ENCODE results near the gene C1RL. TPM values are rescaled to one million over a fixed set of nuclear protein-coding genes. Genes with fewer than 3 reads are reported as not detected.
"Not testable (repeated sequence)": the region's sequence is repeated elsewhere in the genome, so short reads cannot be mapped to it uniquely, and the experiment has no call there.

Gene C1RL
- total and polyA plus RNA-seq, 4 donors: 8.0 to 22.6 (median 10.4) TPM

DNA sequence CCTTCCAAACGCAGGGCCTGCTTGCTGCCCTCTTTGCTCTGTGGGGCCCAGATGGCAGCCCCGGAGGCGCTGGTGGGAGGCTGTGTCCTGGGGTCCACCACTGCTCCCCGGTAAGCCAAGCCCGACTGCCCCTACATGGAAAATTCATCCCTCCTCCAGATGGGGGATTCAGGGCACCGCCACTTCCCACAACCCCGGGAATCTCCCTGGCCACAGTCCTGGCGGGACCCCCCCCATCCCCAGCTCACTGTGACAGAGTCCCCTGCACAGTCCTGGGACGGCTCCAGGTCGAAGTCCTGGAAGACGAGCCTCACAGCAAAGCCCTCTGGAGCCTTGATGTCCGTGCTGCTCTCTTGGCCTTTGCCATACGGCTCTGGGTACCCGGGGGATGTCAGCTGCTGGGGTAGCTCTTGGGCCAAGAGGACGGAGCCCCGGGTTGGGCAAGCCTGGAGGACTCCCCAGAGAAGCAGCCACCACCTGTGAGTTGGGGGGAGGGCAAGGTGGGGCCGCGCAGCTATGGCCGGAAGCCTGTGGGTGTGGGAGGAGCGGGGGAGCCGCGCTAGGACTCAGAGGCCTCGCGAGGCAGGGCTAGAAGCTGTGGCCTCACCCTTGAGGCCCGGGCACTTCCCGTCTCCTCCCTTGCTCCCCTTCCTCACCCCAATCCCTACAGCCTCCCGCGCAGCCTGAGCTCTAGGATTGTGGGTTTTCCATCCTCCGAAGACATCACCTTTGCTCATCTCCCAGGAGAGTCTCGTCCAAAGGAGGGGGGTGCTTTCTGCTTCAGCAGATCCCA is 815 bp downstream of the C1RL start:
- H3K27me3 ChIP-seq (ENCODE audit: control insufficient read depth, insufficient read depth, low read length): no peaks in the 10 kb centered on the region
- H3K4me3 ChIP-seq (ENCODE audit: low read depth, low read length): peak overlapping the region; percentile 42
- no peaks in the 10 kb centered on the region for H3K9me3 ChIP-seq (ENCODE audit: control insufficient read depth, insufficient read depth, low read length)
- peaks cover 15% of the 10 kb centered on the region for H3K4me1 ChIP-seq (ENCODE audit: control insufficient read depth, insufficient read depth, low read length)
- H3K27ac ChIP-seq (ENCODE audit: low read depth, low read length): peak overlapping the region; percentile 65
- WGBS (ENCODE audit: insufficient coverage): 10% methylated on average over 19 of the region's 30 CpGs
- no peaks in the 10 kb centered on the region for H3K36me3 ChIP-seq (ENCODE audit: control insufficient read depth, insufficient read depth, low read length)
- peak in 2 of 6 donors; percentile 18 to 62 for DNase-seq (ENCODE audit: low read depth in 4 of 6, low spot score in 6 of 6)

DNA sequence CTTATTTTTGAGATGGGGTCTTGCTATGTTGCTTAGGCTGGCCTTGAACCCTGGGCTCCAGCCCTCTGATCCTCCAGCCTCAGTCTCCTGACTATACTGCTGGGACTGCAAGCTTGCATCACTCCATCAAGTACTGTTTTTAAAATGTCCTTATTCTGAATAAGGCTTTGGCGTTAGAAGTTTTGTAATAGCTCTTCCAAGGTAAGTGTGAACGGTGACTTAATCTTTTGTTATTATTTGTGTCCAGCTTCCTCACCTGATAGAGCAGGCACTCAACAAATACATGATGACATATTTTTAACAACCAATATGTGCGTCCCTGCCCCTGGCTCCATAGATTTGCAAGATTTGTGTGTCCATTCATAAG is 1.4 kb downstream of the C1RL start:
- H3K4me3 ChIP-seq (ENCODE audit: low read depth, low read length): peak overlapping the region; percentile 42
- DNase-seq (ENCODE audit: low read depth in 4 of 6, low spot score in 6 of 6): no peak
- no peaks in the 10 kb centered on the region for H3K9me3 ChIP-seq (ENCODE audit: control insufficient read depth, insufficient read depth, low read length)
- no peaks in the 10 kb centered on the region for H3K27me3 ChIP-seq (ENCODE audit: control insufficient read depth, insufficient read depth, low read length)
- 75% methylated on average over 1 of the region's 3 CpGs for WGBS (ENCODE audit: insufficient coverage)
- peaks cover 15% of the 10 kb centered on the region for H3K4me1 ChIP-seq (ENCODE audit: control insufficient read depth, insufficient read depth, low read length)
- no peaks in the 10 kb centered on the region for H3K36me3 ChIP-seq (ENCODE audit: control insufficient read depth, insufficient read depth, low read length)
- H3K27ac ChIP-seq (ENCODE audit: low read depth, low read length): peak overlapping the region; percentile 65

DNA sequence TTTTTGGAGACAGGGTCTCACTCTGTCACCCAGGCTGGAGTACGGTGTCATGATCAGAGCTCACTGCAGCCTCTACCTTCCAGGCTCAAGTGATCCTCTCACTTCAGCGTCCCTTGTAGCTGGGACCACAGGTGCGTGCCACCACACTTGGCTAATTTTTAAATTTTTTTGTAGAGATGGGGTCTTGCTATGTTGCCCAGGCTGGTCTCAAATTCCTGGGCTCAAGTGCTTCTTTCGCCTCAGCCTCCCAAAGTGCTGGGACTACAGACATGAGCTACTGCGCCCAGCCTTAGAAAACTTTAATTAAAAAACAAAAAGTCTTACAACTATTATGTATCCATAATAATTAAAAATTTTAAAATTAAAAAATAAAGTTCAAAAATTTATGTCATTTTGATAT is 1.8 kb downstream of the C1RL start:
- DNase-seq (ENCODE audit: low read depth in 4 of 6, low spot score in 6 of 6); H3K36me3 ChIP-seq (ENCODE audit: control insufficient read depth, insufficient read depth, low read length); H3K27me3 ChIP-seq (ENCODE audit: control insufficient read depth, insufficient read depth, low read length); H3K4me3 ChIP-seq (ENCODE audit: low read depth, low read length); H3K9me3 ChIP-seq (ENCODE audit: control insufficient read depth, insufficient read depth, low read length); H3K27ac ChIP-seq (ENCODE audit: low read depth, low read length): not testable (repeated sequence)
- H3K4me1 ChIP-seq (ENCODE audit: control insufficient read depth, insufficient read depth, low read length): peaks cover 15% of the 10 kb centered on the region
- 100% methylated on average over 1 of the region's 5 CpGs for WGBS (ENCODE audit: insufficient coverage)

DNA sequence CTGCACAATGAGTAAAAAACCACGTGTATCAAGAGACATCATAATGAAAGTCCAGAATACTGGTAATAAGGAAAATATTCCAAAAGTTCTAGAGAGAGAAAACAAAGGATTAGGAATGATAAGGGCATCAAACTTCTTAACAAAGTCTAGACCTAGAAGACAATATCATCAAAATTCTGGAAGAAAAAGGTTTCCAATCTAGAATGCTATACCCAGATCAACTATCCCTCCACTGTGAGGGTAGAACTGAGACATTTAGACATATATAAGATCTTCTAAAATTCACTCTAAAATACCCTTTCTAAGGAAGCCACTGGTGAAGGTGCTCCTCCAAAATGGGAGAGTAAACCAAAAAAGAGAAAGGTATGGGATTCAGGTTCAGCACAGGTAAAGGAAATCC is 2.9 kb downstream of the C1RL start:
- DNase-seq (ENCODE audit: low read depth in 4 of 6, low spot score in 6 of 6): no peak
- WGBS (ENCODE audit: insufficient coverage): no CpG with 5 or more reads among the region's 1 CpG
- no peaks in the 10 kb centered on the region for H3K9me3 ChIP-seq (ENCODE audit: control insufficient read depth, insufficient read depth, low read length)
- H3K4me1 ChIP-seq (ENCODE audit: control insufficient read depth, insufficient read depth, low read length): peaks cover 15% of the 10 kb centered on the region
- no peaks in the 10 kb centered on the region for H3K36me3 ChIP-seq (ENCODE audit: control insufficient read depth, insufficient read depth, low read length)
- no peak overlapping the region for H3K4me3 ChIP-seq (ENCODE audit: low read depth, low read length)
- H3K27ac ChIP-seq (ENCODE audit: low read depth, low read length): no peak overlapping the region
- H3K27me3 ChIP-seq (ENCODE audit: control insufficient read depth, insufficient read depth, low read length): no peaks in the 10 kb centered on the region

DNA sequence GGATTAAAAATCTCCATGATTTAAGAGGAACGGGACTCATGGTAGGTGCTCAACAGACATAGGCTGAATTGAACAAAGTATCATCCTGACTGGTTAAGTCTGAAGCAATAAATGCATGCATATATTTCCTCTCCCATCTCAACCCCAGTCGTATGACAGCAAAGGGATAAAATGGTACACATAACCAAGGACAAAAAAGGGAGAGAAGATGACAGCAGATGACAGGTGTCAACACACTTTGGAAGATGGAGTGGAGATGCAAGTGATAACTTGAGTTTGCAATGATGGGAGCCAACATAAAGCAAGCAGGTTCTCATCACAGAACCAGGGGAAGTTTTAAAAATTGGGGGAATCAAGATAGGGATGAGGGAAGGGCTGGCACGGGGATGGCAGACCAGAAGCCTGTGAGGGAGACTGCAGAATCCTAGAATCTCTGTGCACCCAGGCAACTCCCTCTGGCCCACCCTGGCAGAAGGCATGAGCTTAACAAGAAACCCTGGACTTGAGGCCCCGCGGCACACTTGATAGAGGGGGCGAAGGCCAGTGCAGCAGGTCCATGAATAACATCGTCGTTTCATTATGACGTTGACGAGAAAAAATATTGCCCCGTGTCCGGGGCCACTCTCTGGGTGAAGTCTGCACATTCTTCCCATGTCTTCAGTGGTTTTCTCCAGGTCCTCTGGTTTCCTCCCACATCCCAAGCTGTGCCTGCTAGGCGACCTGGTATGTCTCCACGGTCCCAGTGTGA is 5.0 kb downstream of the C1RL start:
- H3K36me3 ChIP-seq (ENCODE audit: control insufficient read depth, insufficient read depth, low read length): no peaks in the 10 kb centered on the region
- DNase-seq (ENCODE audit: low read depth in 4 of 6, low spot score in 6 of 6): no peak
- H3K4me3 ChIP-seq (ENCODE audit: low read depth, low read length): no peak overlapping the region
- H3K4me1 ChIP-seq (ENCODE audit: control insufficient read depth, insufficient read depth, low read length): peaks cover 13% of the 10 kb centered on the region
- no peak overlapping the region for H3K27ac ChIP-seq (ENCODE audit: low read depth, low read length)
- H3K27me3 ChIP-seq (ENCODE audit: control insufficient read depth, insufficient read depth, low read length): no peaks in the 10 kb centered on the region
- H3K9me3 ChIP-seq (ENCODE audit: control insufficient read depth, insufficient read depth, low read length): no peaks in the 10 kb centered on the region
- 95% methylated on average over 10 of the region's 14 CpGs for WGBS (ENCODE audit: insufficient coverage)

DNA sequence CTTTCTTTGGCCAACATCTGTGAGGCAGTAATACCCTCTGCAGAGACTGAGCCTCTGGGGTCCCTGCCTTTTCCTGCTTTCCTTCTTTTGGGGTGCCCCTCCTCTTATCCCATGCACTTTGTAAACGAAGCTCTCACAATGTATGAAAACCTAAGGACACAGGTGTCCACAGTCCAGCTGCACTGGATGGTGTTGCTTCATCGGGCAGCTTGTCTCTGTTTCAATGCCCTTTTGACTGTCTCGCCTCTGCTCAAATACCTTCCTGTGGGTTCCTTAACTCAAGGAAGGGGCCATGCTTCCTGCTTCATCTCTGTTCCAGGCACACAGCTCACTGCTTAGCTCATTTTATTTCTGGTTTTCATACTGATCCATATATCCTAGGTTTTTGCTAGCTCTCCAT is 6.4 kb downstream of the C1RL start:
- Histone ChIP-seq H3K4me3 (ENCODE audit: low read depth, low read length) (no peak overlapping the region), H3K9me3 (ENCODE audit: control insufficient read depth, insufficient read depth, low read length) (no peaks in the 10 kb centered on the region), H3K27ac (ENCODE audit: low read depth, low read length) (no peak overlapping the region), H3K36me3 (ENCODE audit: control insufficient read depth, insufficient read depth, low read length) (no peaks in the 10 kb centered on the region), H3K4me1 (ENCODE audit: control insufficient read depth, insufficient read depth, low read length) (no peaks in the 10 kb centered on the region), H3K27me3 (ENCODE audit: control insufficient read depth, insufficient read depth, low read length) (no peaks in the 10 kb centered on the region)
- WGBS (ENCODE audit: insufficient coverage): 87% methylated on average over 3 of the region's 3 CpGs
- no peak for DNase-seq (ENCODE audit: low read depth in 4 of 6, low spot score in 6 of 6)

DNA sequence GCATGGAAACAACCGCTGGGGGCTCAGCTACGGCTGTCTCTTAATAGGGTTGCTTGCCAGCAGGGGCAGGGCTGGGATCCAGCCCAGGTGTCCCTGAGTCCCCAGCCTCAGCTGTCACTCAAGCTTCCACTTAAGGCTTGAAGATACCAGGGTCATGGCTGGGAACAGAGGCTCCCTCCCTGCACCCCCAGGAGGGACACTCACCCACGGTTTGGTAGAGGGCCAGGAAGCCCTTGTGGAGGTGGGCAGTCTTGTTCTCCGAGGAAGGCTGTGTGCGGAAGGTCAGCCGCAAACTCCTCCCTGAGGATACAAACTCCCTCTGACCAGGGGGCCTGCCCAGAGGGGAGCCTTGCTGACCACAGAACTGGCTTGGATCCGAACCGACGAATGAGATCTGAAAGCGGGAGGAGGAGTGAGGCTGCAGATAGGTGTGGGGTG is 7.3 kb downstream of the C1RL start:
- Histone ChIP-seq H3K4me1 (ENCODE audit: control insufficient read depth, insufficient read depth, low read length) (no peaks in the 10 kb centered on the region), H3K4me3 (ENCODE audit: low read depth, low read length) (no peak overlapping the region), H3K9me3 (ENCODE audit: control insufficient read depth, insufficient read depth, low read length) (no peaks in the 10 kb centered on the region), H3K27me3 (ENCODE audit: control insufficient read depth, insufficient read depth, low read length) (no peaks in the 10 kb centered on the region), H3K27ac (ENCODE audit: low read depth, low read length) (no peak overlapping the region), H3K36me3 (ENCODE audit: control insufficient read depth, insufficient read depth, low read length) (no peaks in the 10 kb centered on the region)
- DNase-seq (ENCODE audit: low read depth in 4 of 6, low spot score in 6 of 6): no peak
- 85% methylated on average over 6 of the region's 10 CpGs for WGBS (ENCODE audit: insufficient coverage)

DNA sequence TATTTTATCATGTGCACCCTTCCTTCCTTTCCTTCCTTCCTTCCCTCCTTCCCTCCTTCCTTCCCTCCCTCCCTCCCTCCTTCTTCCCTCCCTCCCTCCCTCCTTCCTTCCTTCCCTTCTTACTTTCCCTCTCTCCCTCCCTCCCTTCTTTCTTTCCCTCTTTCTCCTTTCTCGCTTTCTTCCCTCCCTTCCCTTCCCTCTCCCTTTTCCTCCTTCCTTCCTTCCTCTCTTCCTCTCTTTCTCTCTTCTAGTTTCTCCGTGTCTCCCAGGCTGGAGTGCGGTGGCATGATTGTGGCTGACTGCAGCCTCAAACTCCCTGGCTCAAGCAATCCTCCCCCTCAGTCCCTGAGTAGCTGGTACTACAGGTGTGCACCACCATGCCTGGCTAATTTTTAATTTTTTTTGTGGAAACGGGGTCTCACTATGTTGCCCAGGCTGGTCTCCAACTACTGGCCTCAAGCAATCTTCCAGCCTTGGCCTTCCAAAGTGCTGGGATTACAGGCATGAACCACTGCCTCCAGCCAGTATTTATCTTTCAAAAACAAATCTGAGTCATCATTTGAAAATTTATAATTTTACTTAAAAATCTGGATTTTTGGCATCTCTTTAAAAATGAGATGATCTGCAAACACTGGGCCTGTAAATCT is 7.8 kb downstream of the C1RL start:
- Histone ChIP-seq H3K9me3 (ENCODE audit: control insufficient read depth, insufficient read depth, low read length) (no peaks in the 10 kb centered on the region), H3K27ac (ENCODE audit: low read depth, low read length) (no peak overlapping the region), H3K36me3 (ENCODE audit: control insufficient read depth, insufficient read depth, low read length) (no peaks in the 10 kb centered on the region), H3K4me1 (ENCODE audit: control insufficient read depth, insufficient read depth, low read length) (no peaks in the 10 kb centered on the region), H3K27me3 (ENCODE audit: control insufficient read depth, insufficient read depth, low read length) (no peaks in the 10 kb centered on the region), H3K4me3 (ENCODE audit: low read depth, low read length) (no peak overlapping the region)
- no peak for DNase-seq (ENCODE audit: low read depth in 4 of 6, low spot score in 6 of 6)
- 97% methylated on average over 3 of the region's 4 CpGs for WGBS (ENCODE audit: insufficient coverage)

DNA sequence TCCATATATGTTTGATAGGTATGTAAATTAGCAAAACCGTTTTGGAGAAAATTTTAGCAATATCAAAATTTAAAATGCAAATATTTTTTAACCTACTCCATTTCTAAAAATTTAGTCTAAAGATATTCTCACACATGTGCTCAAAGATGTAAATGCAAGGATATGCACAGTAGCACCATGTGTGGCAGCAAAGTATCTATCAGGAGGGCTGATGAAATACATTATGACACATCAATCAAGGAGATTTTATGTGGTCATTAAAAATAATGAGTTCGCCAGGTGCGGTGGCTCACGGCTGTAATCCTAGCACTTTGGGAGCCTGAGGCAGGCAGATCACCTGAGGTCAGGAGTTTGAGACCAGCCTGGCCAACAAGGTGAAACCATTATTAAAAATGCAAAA is 8.8 kb downstream of the C1RL start:
- H3K36me3 ChIP-seq (ENCODE audit: control insufficient read depth, insufficient read depth, low read length): no peaks in the 10 kb centered on the region
- DNase-seq (ENCODE audit: low read depth in 4 of 6, low spot score in 6 of 6): no peak
- H3K9me3 ChIP-seq (ENCODE audit: control insufficient read depth, insufficient read depth, low read length): no peaks in the 10 kb centered on the region
- no peak overlapping the region for H3K4me3 ChIP-seq (ENCODE audit: low read depth, low read length)
- H3K27me3 ChIP-seq (ENCODE audit: control insufficient read depth, insufficient read depth, low read length): no peaks in the 10 kb centered on the region
- 85% methylated on average over 3 of the region's 4 CpGs for WGBS (ENCODE audit: insufficient coverage)
- H3K27ac ChIP-seq (ENCODE audit: low read depth, low read length): no peak overlapping the region
- H3K4me1 ChIP-seq (ENCODE audit: control insufficient read depth, insufficient read depth, low read length): no peaks in the 10 kb centered on the region
